Fibroblast of lung (primary cell): ENCODE data around the gene ELOVL1. TPM values are rescaled to one million over a fixed set of nuclear protein-coding genes. Genes with fewer than 3 reads are reported as not detected.

ENCODE experiments used
- DNase-seq, 2 donors: peaks; one replicate each; pipeline versions ENCODE4 v3.0.0 to v3.0.0-alpha.2; 2010; ENCODE audit warnings: low read depth in 2 of 2
- H2AFZ ChIP-seq: 2 replicates; pipeline ENCODE4 v1.5.1; 2012; ENCODE audit warnings: low read length, control low read depth, inconsistent platforms
- H3K27ac ChIP-seq: 2 replicates; pipeline ENCODE4 v1.5.1; 2011; ENCODE audit warnings: low read length, control low read depth; ENCODE audit not compliant: insufficient read depth
- H3K27me3 ChIP-seq: 2 replicates; pipeline ENCODE4 v1.5.1; 2011; ENCODE audit warnings: mild to moderate bottlenecking, low read length; ENCODE audit not compliant: control insufficient read depth, insufficient read depth
- H3K36me3 ChIP-seq: 2 replicates; pipeline ENCODE4 v1.5.1; 2011; ENCODE audit warnings: low read length; ENCODE audit not compliant: control insufficient read depth, insufficient read depth
- H3K4me1 ChIP-seq: 2 replicates; pipeline ENCODE4 v1.5.1; 2011; ENCODE audit warnings: low read length; ENCODE audit not compliant: control insufficient read depth, insufficient read depth; ENCODE audit errors: extremely low read depth
- H3K4me2 ChIP-seq: 2 replicates; pipeline ENCODE4 v1.5.1; 2011; ENCODE audit warnings: low read length, control low read depth; ENCODE audit not compliant: insufficient read depth; ENCODE audit errors: extremely low read depth
- H3K4me3 ChIP-seq, 4 experiments: fragments of 200-600 bp in 1 of 4; sonication (generic) in 1 of 4; replicated peaks in 1 of 4; 2 replicates each; pipeline ENCODE4 v1.5.1; 2011 to 2016; ENCODE audit warnings: low read length in 4 of 4, low read depth in 3 of 4, mild to moderate bottlenecking in 3 of 4, control low read depth in 2 of 4, inconsistent platforms in 1 of 4, mixed read lengths in 1 of 4; ENCODE audit not compliant: insufficient read depth in 1 of 4; ENCODE audit errors: control extremely low read depth in 1 of 4
- H3K79me2 ChIP-seq: 2 replicates; pipeline ENCODE4 v1.5.1; 2012; ENCODE audit warnings: mild to moderate bottlenecking, low read length, inconsistent platforms; ENCODE audit not compliant: control insufficient read depth, insufficient read depth
- H3K9ac ChIP-seq: 2 replicates; pipeline ENCODE4 v1.5.1; 2011; ENCODE audit warnings: mild to moderate bottlenecking, low read length, control low read depth; ENCODE audit not compliant: insufficient read depth
- H3K9me3 ChIP-seq: 2 replicates; pipeline ENCODE4 v1.5.1; 2012; ENCODE audit warnings: low read depth, low read length; ENCODE audit not compliant: control insufficient read depth, insufficient read depth
- H4K20me1 ChIP-seq: 2 replicates; pipeline ENCODE4 v1.5.1; 2011; ENCODE audit warnings: low read length; ENCODE audit not compliant: control insufficient read depth, insufficient read depth; ENCODE audit errors: extremely low read depth
- CTCF ChIP-seq, 2 donors: IDR thresholded peaks in 1 of 2; conservative IDR thresholded peaks in 1 of 2; 1 replicate in 1 of 2; 2 replicates in 1 of 2; pipeline ENCODE4 v1.5.1; 2011 to 2012; ENCODE audit warnings: low read length in 2 of 2, control low read depth in 1 of 2, inconsistent platforms in 1 of 2, low read depth in 1 of 2, mild to moderate bottlenecking in 1 of 2
- EZH2 ChIP-seq: IDR thresholded peaks from 2 replicates; pipeline ENCODE4 v1.5.1; 2012; ENCODE audit warnings: low read length, control low read depth, mild to moderate bottlenecking; ENCODE audit errors: missing control alignments
- polyA plus RNA-seq, 2 donors: library from polyadenylated mRNA; depleted of rRNA in 1 of 2; stranded (reverse) in 1 of 2; unstranded in 1 of 2; fragments of >200 nt; gene quantifications; 2 replicates each; pipeline ENCODE4 v1.2.1, GENCODE V29; 2011 to 2012; ENCODE audit warnings: missing spikeins in 1 of 2
- total RNA-seq: library from RNA; depleted of rRNA; stranded (reverse); fragments of >200 nt; gene quantifications from 2 replicates; pipeline ENCODE4 v1.2.1, GENCODE V29; 2014

The ELOVL1 gene
- total and polyA plus RNA-seq, 2 donors (not counting 1 experiment from before 2014, with no cell fraction given) = 65.2 to 172 TPM

- Histone ChIP-seq H3K36me3 (peaks cover 32% of the 10 kb centered on the region), H3K79me2 (peaks cover 69% of the 10 kb centered on the region), H3K4me1 (peaks cover 15% of the 10 kb centered on the region)
Observed at GRCh38 chr1:43363283-43363934, 4.4 kb downstream of the ELOVL1 start.

GRCh38 chr1:43360616-43361015 lies 7.2 kb downstream of the ELOVL1 start:
- peak overlapping the region in 3 of 4 experiments; percentile 65 to 78 (median 66) for H3K4me3 ChIP-seq
- H4K20me1 ChIP-seq = no peaks in the 10 kb centered on the region
- TF ChIP-seq CTCF (conservative IDR thresholded peaks at IDR 0.05 in 1 of 2, IDR thresholded peaks at IDR 0.05 in 1 of 2; ENCODE audit: low read depth in 1 of 2, low read length in 2 of 2) = no peak
- no peak for TF ChIP-seq EZH2
- peaks cover 30% of the 10 kb centered on the region for H3K36me3 ChIP-seq
- H3K4me1 ChIP-seq = peaks cover 20% of the 10 kb centered on the region
- peak overlapping the region; percentile 95 for H3K4me2 ChIP-seq
- peak overlapping the region; percentile 37 for H3K27ac ChIP-seq
- no peak overlapping the region for H2AFZ ChIP-seq
- H3K27me3 ChIP-seq = no peaks in the 10 kb centered on the region
- no peak overlapping the region for H3K9ac ChIP-seq
- H3K9me3 ChIP-seq = no peaks in the 10 kb centered on the region
- H3K79me2 ChIP-seq = peaks cover 49% of the 10 kb centered on the region
- DNase-seq = no peak

More at GRCh38 chr1:43363283-43363934, 4.4 kb downstream of the ELOVL1 start:
- Histone ChIP-seq H3K27me3 (no peaks in the 10 kb centered on the region), H4K20me1 (no peaks in the 10 kb centered on the region), H3K4me3 (no peak overlapping the region), H3K27ac (no peak overlapping the region), H3K9me3 (no peaks in the 10 kb centered on the region), H2AFZ (no peak overlapping the region), H3K9ac (no peak overlapping the region), H3K4me2 (no peak overlapping the region)
- TF ChIP-seq EZH2 (no peak), CTCF (conservative IDR thresholded peaks at IDR 0.05 in 1 of 2, IDR thresholded peaks at IDR 0.05 in 1 of 2; ENCODE audit: low read depth in 1 of 2, low read length in 2 of 2) (no peak)
- no peak for DNase-seq

GRCh38 chr1:43359696-43360095 lies 8.1 kb downstream of the ELOVL1 start:
- Histone ChIP-seq H3K36me3 (peaks cover 24% of the 10 kb centered on the region), H3K4me3 (peak overlapping the region; percentile 65 to 80 (median 72)), H3K9ac (no peak overlapping the region), H4K20me1 (no peaks in the 10 kb centered on the region), H3K27me3 (no peaks in the 10 kb centered on the region), H3K4me1 (peaks cover 20% of the 10 kb centered on the region), H3K9me3 (no peaks in the 10 kb centered on the region), H3K4me2 (peak overlapping the region; percentile 95), H3K27ac (peak overlapping the region; percentile 73), H3K79me2 (peaks cover 40% of the 10 kb centered on the region), H2AFZ (no peak overlapping the region)
- TF ChIP-seq EZH2 (no peak), CTCF (conservative IDR thresholded peaks at IDR 0.05 in 1 of 2, IDR thresholded peaks at IDR 0.05 in 1 of 2; ENCODE audit: low read depth in 1 of 2, low read length in 2 of 2) (no peak)
- DNase-seq = no peak
